ENCODE results near the gene FAM131A.
A peak's percentile ranks its signal among the peaks of the same experiment; 100 is the strongest.

FAM131A gene

DNA sequence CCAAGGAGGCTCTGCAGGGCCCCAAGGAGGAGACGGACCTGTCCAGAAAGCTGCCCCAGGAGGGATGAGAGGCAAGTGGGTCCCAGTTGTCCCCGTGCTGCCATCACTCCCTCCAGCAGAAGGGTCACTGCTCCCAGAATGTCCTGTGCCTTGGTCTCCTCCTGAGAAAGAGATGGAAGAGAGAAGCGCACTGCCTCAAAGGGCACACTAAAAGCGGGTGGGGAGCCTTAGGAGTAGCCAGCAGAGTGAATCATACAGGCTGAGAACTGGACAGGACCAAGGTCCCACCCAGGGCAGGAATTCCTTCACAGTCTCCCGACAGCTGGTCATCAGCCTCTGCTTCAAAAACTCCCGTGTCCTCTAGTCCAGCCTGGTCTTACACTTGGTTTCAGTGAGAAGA is 36.0 kb downstream of the FAM131A start:
- no peak overlapping the region for H3K27ac ChIP-seq (ENCODE audit: low read length)
- H3K4me1 ChIP-seq (ENCODE audit: control insufficient read depth in 1 of 2, insufficient read depth in 2 of 2, low read length in 2 of 2) = peaks cover 0 to 15% of the 10 kb centered on the region in 2 donors
- H3K4me3 ChIP-seq (ENCODE audit: low read depth in 1 of 2, low read length in 2 of 2) = no peak overlapping the region
- H3K27me3 ChIP-seq (ENCODE audit: low read depth, low read length) = peaks cover 12% of the 10 kb centered on the region
- H3K9me3 ChIP-seq (ENCODE audit: control insufficient read depth in 1 of 2, low read length in 2 of 2) = no peaks in the 10 kb centered on the region
- peaks cover 3 to 12% of the 10 kb centered on the region in 2 donors for H3K36me3 ChIP-seq (ENCODE audit: control insufficient read depth in 1 of 2, insufficient read depth in 2 of 2, low read length in 2 of 2)

DNA sequence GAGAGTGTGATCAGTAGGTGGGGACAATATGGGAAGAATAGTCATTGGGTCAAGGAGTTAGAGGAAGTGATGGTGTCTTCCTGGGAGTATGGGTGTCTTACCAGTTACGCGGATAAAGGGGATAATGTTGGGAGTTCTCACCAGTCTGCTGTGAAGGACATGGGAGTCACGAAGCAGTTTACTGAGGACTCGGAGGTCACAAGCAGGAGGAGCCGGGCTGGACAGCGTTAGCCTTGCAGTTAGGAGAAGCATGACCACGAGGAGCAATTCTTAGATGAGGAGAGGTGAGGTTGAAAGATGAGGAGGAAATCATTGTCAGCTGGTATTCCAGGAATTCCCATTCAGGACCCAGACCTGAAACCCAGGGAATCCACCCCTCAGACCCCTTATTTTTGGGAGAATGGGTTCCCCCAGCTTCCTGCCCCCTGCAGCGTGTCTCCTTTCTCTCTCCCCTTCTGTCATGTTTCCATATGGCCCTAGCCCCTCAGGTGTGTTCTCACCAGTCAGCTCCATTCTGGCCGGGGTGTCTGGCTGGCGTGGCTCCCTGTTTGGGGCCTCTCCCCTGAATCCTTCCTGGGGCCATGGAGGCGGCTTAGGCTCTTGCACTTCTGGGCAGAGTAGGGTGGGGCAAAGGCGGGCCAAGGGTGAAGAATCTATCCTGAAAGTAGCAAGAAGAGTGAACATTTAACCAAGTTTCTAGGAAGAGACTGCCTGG is 38.5 kb downstream of the FAM131A start:
- Histone ChIP-seq H3K4me1 (ENCODE audit: control insufficient read depth in 1 of 2, insufficient read depth in 2 of 2, low read length in 2 of 2) (peaks cover 0 to 13% of the 10 kb centered on the region in 2 donors), H3K4me3 (ENCODE audit: low read depth in 1 of 2, low read length in 2 of 2) (no peak overlapping the region), H3K36me3 (ENCODE audit: control insufficient read depth in 1 of 2, insufficient read depth in 2 of 2, low read length in 2 of 2) (no peaks in the 10 kb centered on the region), H3K27ac (ENCODE audit: low read length) (no peak overlapping the region), H3K27me3 (ENCODE audit: low read depth, low read length) (peaks cover 16% of the 10 kb centered on the region), H3K9me3 (ENCODE audit: control insufficient read depth in 1 of 2, low read length in 2 of 2) (no peaks in the 10 kb centered on the region)

DNA sequence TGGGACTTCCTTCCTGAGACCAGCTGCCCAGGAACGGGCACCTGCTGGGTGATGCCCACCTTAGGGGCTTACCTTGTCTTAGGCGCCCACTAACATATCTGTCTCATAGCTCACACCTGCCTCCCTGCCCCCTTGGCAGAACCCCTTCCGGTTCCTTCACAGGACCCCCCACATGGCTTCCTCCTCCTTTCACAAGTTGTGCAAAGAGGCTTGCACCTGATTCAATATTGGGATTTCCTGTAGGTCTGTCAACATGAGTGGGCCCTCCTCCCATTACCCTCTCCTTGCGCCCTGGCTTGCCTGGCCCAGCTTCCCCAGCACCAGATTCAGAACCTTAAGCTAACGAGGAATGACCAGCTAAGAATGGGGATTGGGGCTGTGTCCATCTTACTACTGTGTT is 40.0 kb downstream of the FAM131A start:
- Histone ChIP-seq H3K27me3 (ENCODE audit: low read depth, low read length) (peaks cover 20% of the 10 kb centered on the region), H3K4me1 (ENCODE audit: control insufficient read depth in 1 of 2, insufficient read depth in 2 of 2, low read length in 2 of 2) (peaks cover 0 to 13% of the 10 kb centered on the region in 2 donors), H3K27ac (ENCODE audit: low read length) (peak overlapping the region; percentile 10), H3K4me3 (ENCODE audit: low read depth in 1 of 2, low read length in 2 of 2) (no peak overlapping the region), H3K36me3 (ENCODE audit: control insufficient read depth in 1 of 2, insufficient read depth in 2 of 2, low read length in 2 of 2) (no peaks in the 10 kb centered on the region), H3K9me3 (ENCODE audit: control insufficient read depth in 1 of 2, low read length in 2 of 2) (no peaks in the 10 kb centered on the region)

DNA sequence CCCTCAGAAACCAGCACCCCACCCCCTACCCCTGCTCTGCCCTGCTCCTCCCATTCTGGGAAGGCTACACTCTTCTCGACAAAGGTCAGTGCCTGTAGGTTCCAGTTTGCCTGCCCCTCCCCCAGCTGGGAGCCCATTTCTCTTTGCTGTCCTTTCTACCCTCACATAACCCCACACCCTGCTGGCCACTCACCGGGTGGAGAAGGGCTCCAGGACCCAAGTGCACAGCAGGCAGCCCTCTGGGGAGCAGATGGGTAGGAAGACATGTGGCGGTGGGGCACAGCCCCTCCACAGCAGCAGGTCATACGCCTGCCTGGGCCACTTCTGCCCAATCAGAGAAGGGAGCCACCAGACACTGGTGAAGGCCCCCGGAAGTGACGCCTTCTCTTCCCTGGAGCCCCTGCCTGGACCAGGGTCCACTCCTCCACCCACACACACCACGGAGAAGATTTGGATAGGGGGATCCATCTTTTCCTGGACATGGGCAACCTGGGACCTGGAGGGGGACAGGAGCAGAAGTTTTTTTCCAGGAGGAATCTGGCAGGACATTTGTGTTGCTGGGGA is 40.6 kb downstream of the FAM131A start, which contains the start of gene THPO:
Gene THPO (minus strand): TSS at position 326 of the 564 bp plus-strand sequence. CDS start 1,948 bp downstream, outside the sequence.
- H3K36me3 ChIP-seq (ENCODE audit: control insufficient read depth in 1 of 2, insufficient read depth in 2 of 2, low read length in 2 of 2) = no peaks in the 10 kb centered on the region
- H3K9me3 ChIP-seq (ENCODE audit: control insufficient read depth in 1 of 2, low read length in 2 of 2) = no peaks in the 10 kb centered on the region
- peak within 1 kb of the TSS in 1 of 2 donors; percentile 24 for H3K4me3 ChIP-seq (ENCODE audit: low read depth in 1 of 2, low read length in 2 of 2)
- H3K27ac ChIP-seq (ENCODE audit: low read length) = peak within 1 kb of the TSS; percentile 61
- H3K27me3 ChIP-seq (ENCODE audit: low read depth, low read length) = peaks cover 20% of the 10 kb centered on the region
- H3K4me1 ChIP-seq (ENCODE audit: control insufficient read depth in 1 of 2, insufficient read depth in 2 of 2, low read length in 2 of 2) = peaks cover 0 to 13% of the 10 kb centered on the region in 2 donors

DNA sequence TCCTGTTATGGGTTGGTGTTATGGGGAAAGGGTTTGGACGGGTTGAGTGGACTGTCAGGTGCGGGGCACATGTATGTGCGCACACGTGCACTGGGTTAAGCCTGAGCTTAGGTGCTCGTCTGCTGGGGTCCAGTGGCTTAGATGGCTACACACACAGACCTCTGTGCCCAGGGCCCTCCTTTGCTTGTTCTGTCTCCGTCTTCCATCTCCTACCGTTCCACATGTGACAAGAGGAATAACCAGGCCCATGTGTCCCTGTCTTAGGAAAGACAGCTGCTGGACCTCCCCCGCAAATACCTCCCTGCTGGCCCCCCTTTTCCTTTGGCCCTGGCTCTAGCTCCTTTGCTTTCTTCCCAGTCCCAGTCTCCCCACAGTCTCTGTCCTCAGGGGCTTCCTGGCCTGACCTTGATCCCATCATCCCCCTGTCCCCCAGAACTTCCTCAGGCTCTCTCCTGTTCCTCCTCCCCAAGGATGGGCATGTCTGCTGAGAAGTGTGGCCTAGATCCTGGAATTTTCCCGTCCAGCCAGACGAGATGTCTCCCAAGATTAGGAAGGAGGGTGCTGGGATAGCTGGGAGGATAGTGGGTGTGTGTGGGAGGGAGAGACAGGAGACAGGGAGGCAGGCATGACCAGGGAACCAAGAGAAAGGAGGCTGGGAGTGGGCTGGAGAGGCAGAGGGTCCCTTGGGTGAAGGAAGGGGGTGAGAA is 41.4 kb downstream of the FAM131A start:
- Histone ChIP-seq H3K27me3 (ENCODE audit: low read depth, low read length) (peaks cover 17% of the 10 kb centered on the region), H3K9me3 (ENCODE audit: control insufficient read depth in 1 of 2, low read length in 2 of 2) (no peaks in the 10 kb centered on the region), H3K27ac (ENCODE audit: low read length) (peak overlapping the region; percentile 61), H3K36me3 (ENCODE audit: control insufficient read depth in 1 of 2, insufficient read depth in 2 of 2, low read length in 2 of 2) (no peaks in the 10 kb centered on the region), H3K4me1 (ENCODE audit: control insufficient read depth in 1 of 2, insufficient read depth in 2 of 2, low read length in 2 of 2) (peaks cover 0 to 13% of the 10 kb centered on the region in 2 donors), H3K4me3 (ENCODE audit: low read depth in 1 of 2, low read length in 2 of 2) (peak overlapping the region in 1 of 2 donors; percentile 24)

DNA sequence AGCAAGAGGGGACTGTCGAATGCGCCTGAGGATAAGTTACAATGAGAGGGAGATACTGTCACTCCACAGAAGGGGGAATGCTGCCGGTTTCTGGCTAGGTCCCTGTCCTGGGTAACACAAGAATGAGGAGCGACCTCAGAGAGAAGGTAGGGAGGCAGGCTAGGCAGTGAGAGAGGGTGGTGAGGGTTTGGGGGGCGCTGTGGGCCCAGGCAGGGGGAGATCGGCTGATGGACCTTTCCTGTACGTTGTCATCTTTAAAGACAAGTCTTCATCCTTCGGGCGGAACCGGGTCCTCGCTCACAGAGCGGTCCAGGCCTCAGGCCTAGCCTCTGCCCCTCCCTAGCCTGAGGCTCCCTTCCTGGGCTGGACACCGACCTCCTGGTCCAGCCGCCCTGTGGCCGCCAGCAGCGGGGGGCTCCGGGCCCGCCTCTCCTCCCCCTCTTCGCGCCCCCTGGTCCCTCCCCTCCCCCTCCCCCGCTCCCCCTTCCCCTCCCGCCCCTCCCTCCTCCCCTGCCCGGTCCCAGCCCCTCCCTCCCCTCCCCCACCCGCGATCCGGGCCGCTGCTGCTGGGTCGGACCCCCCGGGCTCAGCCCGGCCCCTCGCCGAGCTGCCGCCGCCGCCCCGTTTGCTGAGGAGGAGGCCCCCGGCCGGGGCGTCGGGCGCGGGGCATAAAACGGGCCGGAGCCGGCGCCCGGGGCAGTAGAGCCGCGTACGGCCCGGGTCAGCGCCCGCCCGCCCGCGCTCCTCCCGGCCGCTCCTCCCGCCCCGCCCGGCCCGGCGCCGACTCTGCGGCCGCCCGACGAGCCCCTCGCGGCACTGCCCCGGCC is 42.2 kb downstream of the FAM131A start, which contains the start of gene CHRD:
Gene CHRD (plus strand): TSS at position 697 of the 827 bp plus-strand sequence. CDS start 265 bp downstream, outside the sequence.
- Histone ChIP-seq H3K27ac (ENCODE audit: low read length) (peak within 1 kb of the TSS; percentile 61), H3K36me3 (ENCODE audit: control insufficient read depth in 1 of 2, insufficient read depth in 2 of 2, low read length in 2 of 2) (no peaks in the 10 kb centered on the region), H3K27me3 (ENCODE audit: low read depth, low read length) (peaks cover 17% of the 10 kb centered on the region), H3K4me3 (ENCODE audit: low read depth in 1 of 2, low read length in 2 of 2) (peak within 1 kb of the TSS; percentile 48 to 63), H3K4me1 (ENCODE audit: control insufficient read depth in 1 of 2, insufficient read depth in 2 of 2, low read length in 2 of 2) (peaks cover 0 to 13% of the 10 kb centered on the region in 2 donors), H3K9me3 (ENCODE audit: control insufficient read depth in 1 of 2, low read length in 2 of 2) (no peaks in the 10 kb centered on the region)

DNA sequence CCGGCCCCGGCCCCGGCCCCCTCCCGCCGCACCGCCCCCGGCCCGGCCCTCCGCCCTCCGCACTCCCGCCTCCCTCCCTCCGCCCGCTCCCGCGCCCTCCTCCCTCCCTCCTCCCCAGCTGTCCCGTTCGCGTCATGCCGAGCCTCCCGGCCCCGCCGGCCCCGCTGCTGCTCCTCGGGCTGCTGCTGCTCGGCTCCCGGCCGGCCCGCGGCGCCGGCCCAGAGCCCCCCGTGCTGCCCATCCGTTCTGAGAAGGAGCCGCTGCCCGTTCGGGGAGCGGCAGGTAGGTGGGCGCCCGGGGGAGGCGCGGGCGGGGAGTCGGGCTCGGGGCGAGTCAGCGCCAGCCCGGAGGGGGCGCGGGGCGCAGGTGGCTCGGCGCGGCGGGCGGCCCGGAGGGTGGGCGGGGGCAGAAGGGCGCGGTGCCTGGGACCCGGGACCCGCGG is 42.8 kb downstream of the FAM131A start:
- Histone ChIP-seq H3K27me3 (ENCODE audit: low read depth, low read length) (peaks cover 17% of the 10 kb centered on the region), H3K27ac (ENCODE audit: low read length) (no peak overlapping the region), H3K36me3 (ENCODE audit: control insufficient read depth in 1 of 2, insufficient read depth in 2 of 2, low read length in 2 of 2) (no peaks in the 10 kb centered on the region), H3K4me3 (ENCODE audit: low read depth in 1 of 2, low read length in 2 of 2) (peak overlapping the region in 1 of 2 donors; percentile 63), H3K9me3 (ENCODE audit: control insufficient read depth in 1 of 2, low read length in 2 of 2) (no peaks in the 10 kb centered on the region), H3K4me1 (ENCODE audit: control insufficient read depth in 1 of 2, insufficient read depth in 2 of 2, low read length in 2 of 2) (peaks cover 0 to 13% of the 10 kb centered on the region in 2 donors)

DNA sequence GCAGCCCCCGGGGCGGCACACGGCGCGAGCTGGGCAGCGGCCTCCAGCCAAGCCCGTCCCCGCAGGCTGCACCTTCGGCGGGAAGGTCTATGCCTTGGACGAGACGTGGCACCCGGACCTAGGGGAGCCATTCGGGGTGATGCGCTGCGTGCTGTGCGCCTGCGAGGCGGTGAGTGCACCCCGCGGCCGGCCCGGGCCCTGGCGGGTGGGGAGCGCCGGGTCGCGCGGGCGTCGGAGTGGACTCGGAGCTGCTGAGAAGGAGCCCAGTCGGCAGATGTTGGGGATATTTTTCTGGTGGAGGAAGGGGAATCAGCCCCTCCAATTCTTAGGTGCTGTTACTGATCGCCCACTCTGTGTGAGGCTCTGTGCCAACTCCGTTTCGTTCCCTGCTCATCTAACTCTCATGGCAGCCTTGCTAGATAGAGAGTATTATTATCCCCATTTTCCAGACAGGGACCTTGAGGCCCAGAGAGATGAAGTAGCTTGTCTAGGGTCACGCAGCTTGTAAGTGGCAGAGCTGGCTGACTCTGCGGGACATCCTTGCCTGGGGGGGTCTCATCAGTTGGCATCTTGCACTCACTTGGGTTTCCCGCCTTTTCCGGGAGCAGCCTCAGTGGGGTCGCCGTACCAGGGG is 43.3 kb downstream of the FAM131A start:
- H3K4me1 ChIP-seq (ENCODE audit: control insufficient read depth in 1 of 2, insufficient read depth in 2 of 2, low read length in 2 of 2) = peaks cover 0 to 13% of the 10 kb centered on the region in 2 donors
- H3K27ac ChIP-seq (ENCODE audit: low read length) = no peak overlapping the region
- no peaks in the 10 kb centered on the region for H3K36me3 ChIP-seq (ENCODE audit: control insufficient read depth in 1 of 2, insufficient read depth in 2 of 2, low read length in 2 of 2)
- no peaks in the 10 kb centered on the region for H3K9me3 ChIP-seq (ENCODE audit: control insufficient read depth in 1 of 2, low read length in 2 of 2)
- peaks cover 17% of the 10 kb centered on the region for H3K27me3 ChIP-seq (ENCODE audit: low read depth, low read length)
- peak overlapping the region; percentile 48 to 63 for H3K4me3 ChIP-seq (ENCODE audit: low read depth in 1 of 2, low read length in 2 of 2)

DNA sequence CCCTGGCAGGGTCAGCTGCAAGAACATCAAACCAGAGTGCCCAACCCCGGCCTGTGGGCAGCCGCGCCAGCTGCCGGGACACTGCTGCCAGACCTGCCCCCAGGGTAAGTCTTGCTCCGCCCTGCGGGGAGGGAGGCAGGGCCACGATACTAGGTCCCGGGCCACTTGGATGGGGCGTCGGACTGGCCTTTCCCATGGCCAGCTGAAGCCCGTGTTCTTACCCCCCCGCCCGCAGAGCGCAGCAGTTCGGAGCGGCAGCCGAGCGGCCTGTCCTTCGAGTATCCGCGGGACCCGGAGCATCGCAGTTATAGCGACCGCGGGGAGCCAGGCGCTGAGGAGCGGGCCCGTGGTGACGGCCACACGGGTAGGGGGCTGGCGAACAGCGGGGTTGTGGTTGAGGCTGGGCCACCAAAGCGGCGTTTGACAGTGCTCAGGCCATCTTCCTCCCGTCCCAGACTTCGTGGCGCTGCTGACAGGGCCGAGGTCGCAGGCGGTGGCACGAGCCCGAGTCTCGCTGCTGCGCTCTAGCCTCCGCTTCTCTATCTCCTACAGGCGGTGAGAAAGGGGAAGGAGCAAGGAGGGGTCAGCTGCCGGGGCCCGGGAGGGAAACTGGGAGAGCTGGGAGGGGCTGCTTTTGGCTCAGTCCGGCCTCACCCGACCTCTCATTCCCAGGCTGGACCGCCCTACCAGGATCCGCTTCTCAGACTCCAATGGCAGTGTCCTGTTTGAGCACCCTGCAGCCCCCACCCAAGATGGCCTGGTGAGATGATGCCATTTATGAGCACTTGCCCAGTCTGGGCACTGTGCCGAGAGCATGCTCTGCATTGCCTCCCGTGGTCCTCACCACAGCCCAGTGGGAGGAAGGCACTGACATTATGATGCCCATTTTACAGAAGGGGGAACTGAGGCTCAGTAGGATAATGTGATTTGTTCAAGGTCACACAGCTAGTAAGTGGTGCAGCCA is 44.1 kb downstream of the FAM131A start:
- no peak overlapping the region for H3K27ac ChIP-seq (ENCODE audit: low read length)
- H3K27me3 ChIP-seq (ENCODE audit: low read depth, low read length) = peaks cover 17% of the 10 kb centered on the region
- H3K4me3 ChIP-seq (ENCODE audit: low read depth in 1 of 2, low read length in 2 of 2) = peak overlapping the region; percentile 48 to 63
- peaks cover 0 to 13% of the 10 kb centered on the region in 2 donors for H3K4me1 ChIP-seq (ENCODE audit: control insufficient read depth in 1 of 2, insufficient read depth in 2 of 2, low read length in 2 of 2)
- H3K9me3 ChIP-seq (ENCODE audit: control insufficient read depth in 1 of 2, low read length in 2 of 2) = no peaks in the 10 kb centered on the region
- peaks cover 0 to 6% of the 10 kb centered on the region in 2 donors for H3K36me3 ChIP-seq (ENCODE audit: control insufficient read depth in 1 of 2, insufficient read depth in 2 of 2, low read length in 2 of 2)

Data from muscle layer of duodenum (tissue), 2 donors.